C4-2B (cell line): ENCODE data around the gene TIMD4.
"Not testable (repeated sequence)": the region's sequence is repeated elsewhere in the genome, so short reads cannot be mapped to it uniquely, and the experiment has no call there.

ENCODE experiments used
- H3K27ac ChIP-seq: fragments of 450-650 bp; 2 replicates; pipeline ENCODE4 v1.5.1; 2017
- ZFX ChIP-seq: fragments of 450-650 bp; IDR thresholded peaks from 2 replicates; pipeline ENCODE4 v1.6.1; 2017
- TF ChIP-seq, protein P1 (sequence below): fragments of 450-650 bp; conservative IDR thresholded peaks from 2 replicates; pipeline ENCODE4 v1.5.1; 2017; ENCODE audit warnings: mild to moderate bottlenecking

Gene TIMD4

DNA sequence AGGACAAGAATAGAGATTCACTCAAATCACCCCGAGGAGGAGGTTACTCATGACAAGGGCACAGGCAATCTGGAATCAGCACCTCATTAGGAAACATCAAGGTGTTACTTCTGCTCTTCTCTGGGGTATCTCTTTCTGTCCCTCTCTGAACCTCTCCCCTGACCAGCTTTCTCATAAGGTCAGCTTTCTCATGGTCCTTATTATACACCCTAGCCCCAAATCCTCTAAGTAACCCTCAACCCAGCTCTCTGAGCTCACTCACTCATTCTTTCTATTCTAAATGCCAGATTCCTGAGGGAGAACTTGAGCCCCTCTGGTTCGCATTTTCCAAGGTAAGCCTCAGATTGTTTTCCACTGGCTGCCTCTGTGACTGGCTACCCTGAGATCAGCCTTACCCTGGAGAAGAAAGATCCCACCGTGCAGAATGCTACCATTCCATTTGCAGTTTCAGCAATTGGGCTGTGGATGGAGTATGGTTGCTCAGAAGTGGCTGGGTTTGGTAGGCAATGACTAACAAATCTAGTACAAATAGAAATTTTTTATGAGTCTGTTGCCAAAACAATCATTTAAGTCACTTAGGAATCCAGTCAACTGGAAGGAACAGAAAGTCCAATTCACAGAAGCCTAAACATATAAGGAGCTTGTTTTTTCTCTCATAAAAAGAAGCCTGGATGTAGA is 9.0 kb upstream of the TIMD4 start:
- no peak for TF ChIP-seq ZFX
- TF ChIP-seq, protein P1, sequence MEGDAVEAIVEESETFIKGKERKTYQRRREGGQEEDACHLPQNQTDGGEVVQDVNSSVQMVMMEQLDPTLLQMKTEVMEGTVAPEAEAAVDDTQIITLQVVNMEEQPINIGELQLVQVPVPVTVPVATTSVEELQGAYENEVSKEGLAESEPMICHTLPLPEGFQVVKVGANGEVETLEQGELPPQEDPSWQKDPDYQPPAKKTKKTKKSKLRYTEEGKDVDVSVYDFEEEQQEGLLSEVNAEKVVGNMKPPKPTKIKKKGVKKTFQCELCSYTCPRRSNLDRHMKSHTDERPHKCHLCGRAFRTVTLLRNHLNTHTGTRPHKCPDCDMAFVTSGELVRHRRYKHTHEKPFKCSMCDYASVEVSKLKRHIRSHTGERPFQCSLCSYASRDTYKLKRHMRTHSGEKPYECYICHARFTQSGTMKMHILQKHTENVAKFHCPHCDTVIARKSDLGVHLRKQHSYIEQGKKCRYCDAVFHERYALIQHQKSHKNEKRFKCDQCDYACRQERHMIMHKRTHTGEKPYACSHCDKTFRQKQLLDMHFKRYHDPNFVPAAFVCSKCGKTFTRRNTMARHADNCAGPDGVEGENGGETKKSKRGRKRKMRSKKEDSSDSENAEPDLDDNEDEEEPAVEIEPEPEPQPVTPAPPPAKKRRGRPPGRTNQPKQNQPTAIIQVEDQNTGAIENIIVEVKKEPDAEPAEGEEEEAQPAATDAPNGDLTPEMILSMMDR, result no peak
- H3K27ac ChIP-seq, result no peak overlapping the region

DNA sequence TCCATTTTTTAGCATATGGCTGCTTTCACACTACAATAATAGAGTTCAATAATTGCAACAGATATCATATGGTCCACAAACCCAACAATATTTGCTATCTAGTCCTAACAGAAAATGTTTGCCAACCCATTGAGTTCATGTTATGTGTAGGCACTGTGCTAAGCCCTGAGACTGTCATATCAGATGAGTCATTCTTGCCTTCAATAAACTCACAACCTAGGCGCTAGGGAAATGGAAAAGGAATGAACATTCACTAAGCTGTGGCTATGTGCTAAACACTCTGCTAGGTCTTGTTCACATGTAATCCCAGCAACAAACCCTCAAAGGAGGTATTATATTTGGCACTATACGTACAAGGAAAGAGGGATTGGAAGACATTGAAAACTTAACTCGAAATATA is 8.4 kb upstream of the TIMD4 start:
- TF ChIP-seq, protein P1, result no peak
- TF ChIP-seq ZFX, result no peak

DNA sequence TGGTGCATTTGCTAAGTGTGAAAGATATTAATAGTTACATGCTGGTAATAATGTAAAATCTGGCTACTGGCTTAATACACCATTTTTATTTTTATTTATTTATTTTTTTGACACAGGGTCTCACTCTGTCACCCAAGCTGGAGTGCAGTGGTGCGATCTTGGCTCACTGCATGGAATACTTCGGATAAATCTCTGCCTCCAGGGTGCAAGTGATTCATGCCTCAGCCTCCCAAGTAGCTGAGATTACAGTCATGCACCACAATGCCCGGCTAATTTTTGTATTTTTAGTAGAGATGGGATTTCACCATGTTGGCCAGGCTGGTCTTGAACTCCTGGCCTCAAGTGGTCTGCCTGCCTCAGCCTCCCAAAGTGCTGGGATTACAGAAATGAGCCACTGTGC is 4.4 kb upstream of the TIMD4 start:
- not testable (repeated sequence) for H3K27ac ChIP-seq

More for the DNA sequence above, 8.4 kb upstream of the TIMD4 start:
- no peak overlapping the region for H3K27ac ChIP-seq

DNA sequence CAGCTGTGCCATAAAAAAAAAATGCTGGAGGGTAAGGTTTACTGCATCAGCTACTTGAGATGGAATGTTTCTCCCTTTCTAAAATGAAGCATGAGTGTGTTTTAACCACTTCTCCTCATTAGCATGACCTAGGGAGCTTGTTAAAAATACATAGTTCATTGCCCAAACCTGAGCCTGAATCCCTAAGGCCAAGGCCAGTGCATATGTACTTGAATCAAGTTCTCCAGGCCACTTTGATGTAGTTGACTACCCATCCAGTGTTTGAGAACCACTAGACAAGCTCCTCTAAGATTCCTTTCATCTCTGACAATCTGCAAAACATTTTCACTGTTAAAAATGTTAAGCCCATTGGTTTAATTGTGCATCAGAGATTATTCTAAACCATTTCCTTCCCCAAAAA is 6.7 kb downstream of the TIMD4 start:
- H3K27ac ChIP-seq, result no peak overlapping the region
- TF ChIP-seq, protein P1, result no peak
- no peak for TF ChIP-seq ZFX

DNA sequence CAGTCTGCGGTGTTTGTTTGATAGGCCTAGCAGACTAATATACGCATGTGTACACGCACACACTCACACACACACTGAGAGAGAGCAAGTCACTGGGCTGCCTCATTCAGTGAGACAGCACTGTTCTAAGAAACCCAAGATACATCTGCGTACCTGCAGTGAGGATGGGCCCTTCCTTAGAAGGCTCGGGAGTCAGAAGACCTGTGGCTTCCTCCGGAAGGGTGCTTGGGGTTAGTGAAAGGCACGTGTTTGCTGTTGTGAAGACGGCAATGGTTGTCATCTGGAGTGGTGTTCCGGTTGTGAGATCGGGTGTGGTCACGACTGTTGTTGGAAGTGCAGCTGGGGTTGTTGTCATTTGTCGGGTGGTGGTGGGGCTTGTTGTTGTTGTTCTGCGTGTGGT is 11.7 kb downstream of the TIMD4 start:
- no peak overlapping the region for H3K27ac ChIP-seq
- no peak for TF ChIP-seq ZFX
- TF ChIP-seq, protein P1, result no peak

DNA sequence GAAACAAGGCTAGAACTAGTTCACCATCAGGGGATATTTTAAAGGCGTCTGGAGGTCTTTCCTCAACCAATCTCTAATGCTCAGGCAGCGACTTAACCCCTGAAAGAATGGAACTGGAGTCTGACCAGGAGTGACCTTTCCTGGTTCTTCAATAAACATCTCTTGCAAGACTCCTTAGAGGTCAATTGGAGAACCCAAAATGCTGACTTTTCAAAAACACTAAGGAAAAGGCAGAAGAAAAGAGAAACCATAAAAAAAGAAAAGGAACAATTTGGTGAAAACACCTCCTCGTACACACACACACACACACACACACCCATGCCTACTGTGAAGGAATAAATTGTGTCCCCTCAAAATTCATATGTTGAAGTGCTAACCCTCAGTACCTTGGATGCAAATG is 12.3 kb downstream of the TIMD4 start:
- TF ChIP-seq, protein P1, result no peak
- TF ChIP-seq ZFX, result no peak
- H3K27ac ChIP-seq, result no peak overlapping the region

DNA sequence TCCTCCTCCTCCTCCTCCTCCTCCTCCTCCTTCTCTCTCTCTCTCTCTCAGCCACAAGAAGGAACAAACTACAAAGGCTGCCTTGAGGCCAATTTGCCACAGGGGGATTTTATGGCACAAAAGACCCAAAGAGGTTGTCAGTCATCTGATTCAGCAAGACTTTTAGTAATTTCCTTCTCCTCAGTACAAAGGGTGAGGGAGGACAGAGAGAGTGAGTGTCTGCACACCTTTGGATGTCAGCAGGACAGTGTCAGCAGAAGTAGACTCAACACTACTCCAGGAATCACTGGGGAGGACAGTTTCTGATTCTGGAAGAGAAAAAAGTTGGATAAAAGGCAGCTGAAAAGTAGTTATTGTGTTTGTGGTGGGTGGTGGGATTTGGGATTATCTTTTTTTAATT is 13.6 kb downstream of the TIMD4 start:
- no peak for TF ChIP-seq ZFX
- TF ChIP-seq, protein P1, result no peak
- no peak overlapping the region for H3K27ac ChIP-seq

DNA sequence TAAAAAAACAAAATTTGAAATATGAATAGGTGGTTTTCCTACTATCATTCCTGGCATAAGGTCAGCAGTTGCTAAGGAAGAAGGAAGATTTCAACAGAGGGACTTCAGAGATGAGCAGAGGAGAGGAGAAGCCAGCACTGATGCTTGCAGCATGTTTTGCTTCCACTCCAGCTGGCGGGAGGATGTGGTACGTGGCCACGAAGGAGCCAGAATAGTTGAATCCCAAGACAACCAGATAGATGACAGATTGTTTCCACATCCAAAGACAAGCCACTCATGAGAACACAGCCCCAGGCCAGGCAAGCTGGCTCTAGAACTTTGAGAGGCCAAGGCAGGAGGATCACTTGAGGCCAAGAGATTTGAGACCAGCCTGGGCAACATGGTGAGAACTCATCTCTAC is 15.1 kb downstream of the TIMD4 start:
- H3K27ac ChIP-seq, result no peak overlapping the region
- no peak for TF ChIP-seq ZFX
- TF ChIP-seq, protein P1, result no peak
